Raji (cell line): ENCODE data around the gene GRIK2.

ENCODE experiments used
- POLR2A ChIP-seq: IDR thresholded peaks from 2 replicates; pipeline ENCODE4 v1.6.1; 2011; ENCODE audit warnings: low read depth, low read length, control low read depth; ENCODE audit not compliant: insufficient read depth

Gene GRIK2

GRCh38 chr6:101741474-101742171 lies 348.1 kb downstream of the GRIK2 start:
- no peak for TF ChIP-seq POLR2A

- no peak for TF ChIP-seq POLR2A
Observed at GRCh38 chr6:101747160-101747559, 353.7 kb downstream of the GRIK2 start.

DNA sequence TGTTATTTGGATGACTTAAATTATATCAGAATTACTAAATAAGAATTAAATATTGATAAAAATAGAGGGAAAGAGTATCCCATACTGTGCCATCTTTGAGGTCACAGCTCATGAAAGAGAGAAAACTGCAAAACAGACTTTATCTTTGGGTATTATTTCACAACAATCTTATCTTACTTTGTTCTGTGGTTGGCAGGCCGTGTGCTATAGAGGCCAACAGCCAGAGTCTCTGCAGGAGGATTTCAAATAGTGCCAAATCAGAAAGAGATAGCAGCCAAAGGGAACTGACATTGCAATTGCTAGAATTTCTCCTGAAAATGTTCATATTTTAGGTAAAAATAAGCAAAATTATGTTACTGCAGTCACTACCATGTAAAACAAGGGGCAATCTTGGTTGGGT lies 354.2 kb downstream of the GRIK2 start:
- no peak for TF ChIP-seq POLR2A

DNA sequence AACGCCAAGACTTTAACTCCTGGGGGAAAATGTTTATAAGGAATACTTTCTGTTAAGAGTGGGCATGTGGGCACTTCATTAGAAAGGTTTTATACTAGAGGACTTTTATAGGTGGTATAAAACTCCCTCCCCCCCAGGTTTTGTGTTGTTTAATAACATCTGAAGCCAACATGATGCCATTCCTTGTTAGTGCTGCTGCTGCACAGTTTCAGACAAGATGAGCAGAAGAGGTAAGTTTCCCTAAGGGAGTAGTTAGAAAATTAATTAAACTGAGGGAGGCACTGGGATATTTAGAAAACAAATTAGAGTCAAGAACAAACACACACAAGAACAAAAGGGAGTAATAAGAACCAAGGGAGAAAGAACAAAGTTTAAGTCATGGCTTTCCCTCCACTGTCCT lies 362.4 kb downstream of the GRIK2 start:
- no peak for TF ChIP-seq POLR2A

DNA sequence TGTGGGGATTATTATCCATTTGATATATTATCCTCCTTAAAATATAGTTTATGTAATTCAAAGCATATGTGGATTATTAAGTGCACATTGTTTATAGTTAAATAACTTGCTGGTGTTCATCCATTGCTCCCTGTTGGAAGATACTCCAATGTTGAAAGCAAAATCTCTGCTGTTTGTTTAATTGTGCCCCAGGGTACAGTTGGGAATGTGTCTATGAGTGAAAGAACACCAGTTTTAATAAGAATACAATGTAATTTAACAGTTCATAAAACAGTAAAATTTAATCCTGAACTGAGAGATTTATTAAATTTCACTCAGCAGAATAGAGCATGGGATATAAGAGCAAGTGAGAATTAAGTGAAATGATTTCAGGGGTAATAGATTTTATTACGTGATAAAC lies 364.9 kb downstream of the GRIK2 start:
- no peak for TF ChIP-seq POLR2A

DNA sequence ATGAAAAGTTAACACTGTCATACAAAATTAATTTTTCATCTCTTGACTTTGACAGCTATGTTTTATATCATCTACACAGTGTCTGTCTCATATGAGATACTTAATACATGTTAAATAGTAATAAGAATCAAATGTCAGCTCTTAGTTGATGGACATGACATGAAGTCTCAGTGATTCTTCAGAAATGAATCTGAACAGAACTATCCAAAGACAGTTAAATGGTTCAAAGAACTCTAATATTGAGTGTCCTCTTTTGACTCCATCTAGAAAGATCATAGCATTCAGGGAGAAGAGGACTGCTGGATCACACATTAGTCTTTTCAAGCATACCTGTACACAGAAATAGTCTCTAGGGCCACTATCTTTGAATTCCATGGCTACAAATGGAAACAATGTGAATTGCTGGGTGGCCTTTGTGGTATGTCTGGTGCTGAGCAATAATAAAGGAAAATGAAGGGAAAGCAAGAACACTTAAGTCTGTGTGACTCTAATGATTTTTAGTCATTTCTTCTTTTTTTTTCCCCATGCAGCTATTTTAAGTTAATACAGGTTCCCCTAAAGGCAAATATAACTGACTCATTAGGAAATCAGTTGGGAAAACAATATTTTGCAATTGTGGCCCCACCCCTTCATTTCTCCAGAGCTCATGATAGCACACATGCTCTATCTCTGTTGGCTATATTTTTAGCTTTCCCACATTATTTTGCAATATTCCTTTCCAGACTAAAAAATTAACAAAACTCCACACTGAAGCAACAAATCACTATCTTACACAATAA lies 367.5 kb downstream of the GRIK2 start:
- no peak for TF ChIP-seq POLR2A

GRCh38 chr6:101762851-101763250 lies 369.3 kb downstream of the GRIK2 start:
- TF ChIP-seq POLR2A, result no peak

- no peak for TF ChIP-seq POLR2A
Observed at GRCh38 chr6:101765281-101765680, 371.8 kb downstream of the GRIK2 start.

- no peak for TF ChIP-seq POLR2A
Observed at GRCh38 chr6:101770116-101770515, 376.6 kb downstream of the GRIK2 start.

DNA sequence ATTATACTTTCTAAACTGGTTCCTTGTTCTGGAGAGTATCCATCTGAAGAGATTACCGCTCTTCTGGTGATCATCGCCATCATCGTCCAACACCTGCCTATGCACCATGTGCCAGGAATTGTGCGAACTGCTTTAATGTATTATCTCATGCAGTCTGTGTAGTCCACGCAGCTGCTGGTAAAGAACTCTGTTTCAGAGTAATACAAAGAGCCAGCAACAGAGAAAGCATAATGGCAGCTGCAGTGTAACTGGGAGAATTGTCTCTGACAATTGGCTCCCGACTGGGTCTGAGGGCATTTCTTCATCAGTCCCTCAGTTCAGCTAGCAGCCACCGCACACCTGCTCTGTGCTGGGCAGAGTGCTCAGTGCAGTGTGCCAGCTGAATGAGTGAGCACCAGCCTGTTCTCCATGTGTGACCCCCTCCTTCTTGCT lies 383.4 kb downstream of the GRIK2 start:
- TF ChIP-seq POLR2A, result no peak

GRCh38 chr6:101777646-101778045 lies 384.1 kb downstream of the GRIK2 start:
- no peak for TF ChIP-seq POLR2A

DNA sequence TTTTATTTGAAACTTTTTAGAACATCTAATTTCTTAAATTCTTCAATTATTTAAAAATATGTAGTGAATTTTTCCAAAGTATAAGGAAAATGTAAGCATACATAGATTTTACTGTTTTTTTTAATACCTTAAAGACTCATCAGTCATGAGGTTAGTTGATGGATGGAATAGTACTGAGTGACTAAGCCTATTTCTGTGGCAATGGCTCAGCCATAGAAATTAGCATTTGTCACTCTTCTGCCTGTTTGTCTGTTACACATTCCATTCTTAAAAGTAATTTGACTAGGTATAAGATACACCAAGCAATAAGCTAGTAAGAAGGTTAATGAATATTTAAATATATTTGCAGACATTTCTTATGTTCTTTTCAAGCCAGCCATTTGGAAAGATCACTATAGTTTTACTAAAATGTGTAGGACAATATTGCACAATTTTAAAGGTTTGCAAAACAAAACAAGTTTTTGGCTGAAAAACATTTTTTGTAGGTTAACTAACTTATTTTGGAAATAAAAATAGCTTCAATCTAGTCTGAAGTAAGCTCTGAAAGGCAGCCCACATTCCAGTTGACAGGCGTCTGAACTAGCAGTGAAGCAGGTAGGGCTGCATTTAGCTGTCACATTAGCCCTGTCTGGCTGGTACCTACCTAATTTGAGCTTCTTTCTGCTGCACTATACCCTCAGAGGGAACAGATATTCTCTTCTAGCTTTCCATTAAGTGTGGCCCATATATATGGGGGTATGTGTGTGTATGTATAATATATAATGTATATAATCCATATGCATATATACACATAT lies 385.7 kb downstream of the GRIK2 start:
- TF ChIP-seq POLR2A, result no peak

GRCh38 chr6:101783287-101783686 lies 389.8 kb downstream of the GRIK2 start:
- TF ChIP-seq POLR2A, result no peak

DNA sequence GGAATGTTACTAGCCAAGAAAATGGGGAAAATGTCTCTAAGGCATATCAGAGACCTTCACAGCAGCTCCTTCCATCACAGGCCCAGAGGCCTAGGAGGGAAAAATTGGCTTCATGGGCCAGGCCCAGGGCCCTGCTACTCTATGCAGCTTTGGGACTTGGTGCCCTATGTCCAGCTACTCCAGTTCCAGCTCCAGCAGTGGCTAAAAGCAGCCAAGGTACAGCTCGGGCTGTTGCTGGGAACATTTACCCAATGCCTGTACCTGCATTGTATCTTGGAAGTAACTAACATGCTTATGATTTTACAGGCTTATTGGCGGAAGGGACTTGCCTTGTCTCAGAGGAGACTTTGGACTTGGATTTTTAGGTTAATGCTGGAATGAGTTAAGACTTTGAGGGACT lies 390.6 kb downstream of the GRIK2 start:
- no peak for TF ChIP-seq POLR2A

GRCh38 chr6:101799531-101799930 lies 406.0 kb downstream of the GRIK2 start:
- no peak for TF ChIP-seq POLR2A

DNA sequence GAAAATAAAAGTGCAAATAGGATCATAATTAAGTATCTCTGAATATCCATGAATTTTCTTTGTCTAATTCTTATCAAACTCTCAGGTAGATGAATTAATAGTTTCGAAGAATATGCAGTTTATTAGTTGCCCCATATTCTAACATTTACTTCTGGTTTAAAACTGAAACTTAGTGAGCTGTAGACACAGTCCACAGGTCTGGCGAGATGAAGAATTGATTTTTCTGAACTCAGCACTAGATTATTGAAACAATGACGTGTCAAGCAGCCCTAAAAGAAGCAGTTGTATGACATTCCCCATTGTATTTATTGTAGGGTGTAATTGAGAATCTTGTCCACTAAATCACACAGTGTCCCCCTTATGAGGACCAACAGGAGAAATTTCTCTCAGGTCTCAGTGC lies 407.1 kb downstream of the GRIK2 start:
- no peak for TF ChIP-seq POLR2A
